CD4-positive, alpha-beta T cell treated with Interleukin-2 at 100 ng/mL for 4 hours (primary cell): ENCODE measurements around the gene TBX2.
"Not testable (repeated sequence)": the region's sequence is repeated elsewhere in the genome, so short reads cannot be mapped to it uniquely, and the experiment has no call there.

ENCODE experiments used
- DNase-seq: peaks from one replicate; pipeline ENCODE4 v3.0.0-alpha.2; 2020; ENCODE audit warnings: low spot score

The TBX2 gene

DNA sequence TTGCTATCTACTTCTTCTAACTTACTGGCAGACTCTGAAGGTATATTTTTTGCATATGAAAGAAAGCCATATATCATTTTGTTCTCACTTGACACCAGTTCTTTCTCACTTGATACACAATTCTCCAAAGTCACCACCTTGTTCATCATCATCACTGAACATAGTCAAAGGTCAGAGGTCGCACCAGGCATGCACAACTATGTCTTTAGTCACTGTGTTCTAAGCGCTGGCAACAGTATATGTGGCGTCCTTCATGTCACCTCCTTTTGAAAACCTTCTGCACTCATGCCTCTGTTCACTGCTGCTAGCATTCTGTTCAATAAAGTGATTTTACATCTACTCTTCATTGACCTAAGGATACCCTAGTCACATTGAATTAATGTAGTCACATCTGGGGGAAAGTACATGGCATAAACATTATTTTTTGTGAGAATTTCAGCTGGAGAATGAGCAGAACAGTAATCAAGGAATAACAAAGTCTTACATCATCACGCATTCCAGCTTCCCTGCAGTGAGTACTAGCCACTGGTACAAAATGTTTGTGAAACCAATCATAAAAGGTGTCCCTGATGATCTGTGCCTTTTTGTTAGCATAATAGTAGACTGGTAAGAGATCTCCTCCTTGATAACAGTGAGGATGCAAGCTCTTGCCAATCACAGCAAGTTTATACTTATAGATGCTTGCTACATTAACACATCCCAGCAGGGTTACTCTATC lies 32.1 kb downstream of the TBX2 start:
- DNase-seq = no peak

DNA sequence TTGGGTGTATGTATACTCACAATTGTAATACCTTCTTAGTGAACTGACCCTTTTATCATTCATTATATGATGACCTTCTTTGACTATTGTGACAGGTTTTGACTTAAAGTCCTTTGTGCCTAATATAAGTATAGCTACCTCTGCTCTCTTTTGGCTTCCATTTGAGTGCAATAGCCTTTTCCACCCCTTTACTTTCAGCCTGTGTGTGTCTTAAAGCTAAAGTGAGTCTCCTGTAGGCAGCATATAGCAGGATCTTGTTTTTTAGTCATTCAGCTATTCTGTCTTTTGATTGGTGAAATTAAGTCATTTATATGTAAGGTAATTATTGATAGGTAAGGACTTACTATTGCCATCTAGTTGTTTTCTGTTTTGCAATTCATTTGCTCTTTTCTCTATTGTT lies 36.6 kb downstream of the TBX2 start:
- DNase-seq = no peak

GRCh38 chr17:61436995-61437704 lies 37.5 kb downstream of the TBX2 start:
- no peak for DNase-seq

- no peak for DNase-seq
Observed at GRCh38 chr17:61440697-61441096, 41.1 kb downstream of the TBX2 start.

DNA sequence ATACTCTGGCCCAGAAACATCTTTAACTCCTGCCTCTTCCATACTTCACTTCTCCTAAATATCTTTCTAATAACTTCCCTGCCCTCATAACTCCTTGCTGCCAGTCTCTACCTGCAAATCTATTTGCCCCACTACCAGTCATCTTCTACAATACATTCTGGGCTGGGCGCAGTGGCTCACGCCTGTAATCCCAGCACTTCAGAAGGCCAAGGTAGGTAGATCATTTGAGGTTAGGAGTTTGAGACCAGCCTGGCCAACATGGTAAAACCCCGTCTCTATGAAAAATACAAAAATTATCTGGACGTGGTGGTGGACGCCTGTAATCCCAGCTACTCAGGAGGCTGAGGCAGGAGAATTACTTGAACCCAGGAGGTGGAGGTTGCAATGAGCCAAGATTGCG lies 41.9 kb downstream of the TBX2 start:
- not testable (repeated sequence) for DNase-seq

GRCh38 chr17:61442136-61442775 lies 42.6 kb downstream of the TBX2 start:
- DNase-seq = no peak

GRCh38 chr17:61442878-61443474 lies 43.3 kb downstream of the TBX2 start:
- DNase-seq = no peak

- no peak for DNase-seq
Observed at GRCh38 chr17:61443475-61443882, 43.8 kb downstream of the TBX2 start.

DNA sequence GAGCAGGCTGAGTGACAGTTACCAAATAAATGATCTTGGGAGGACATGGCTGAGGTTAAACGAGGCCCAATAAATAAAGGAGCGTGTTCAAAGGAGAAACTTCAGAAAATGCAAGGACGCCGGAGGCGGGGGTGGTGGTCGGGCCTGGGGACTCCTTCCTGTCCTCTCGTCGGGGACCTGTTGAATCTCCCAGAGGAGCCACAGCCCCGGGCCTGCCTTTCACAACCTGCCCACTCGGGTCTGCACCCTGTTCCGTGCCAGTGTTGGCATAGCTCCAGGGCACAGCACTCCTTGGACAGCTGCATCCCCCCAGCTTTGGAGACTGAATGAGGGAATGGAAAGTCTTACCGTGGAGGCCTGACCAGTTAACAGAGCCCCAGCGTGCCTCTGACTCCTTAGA lies 44.4 kb downstream of the TBX2 start:
- DNase-seq = no peak

DNA sequence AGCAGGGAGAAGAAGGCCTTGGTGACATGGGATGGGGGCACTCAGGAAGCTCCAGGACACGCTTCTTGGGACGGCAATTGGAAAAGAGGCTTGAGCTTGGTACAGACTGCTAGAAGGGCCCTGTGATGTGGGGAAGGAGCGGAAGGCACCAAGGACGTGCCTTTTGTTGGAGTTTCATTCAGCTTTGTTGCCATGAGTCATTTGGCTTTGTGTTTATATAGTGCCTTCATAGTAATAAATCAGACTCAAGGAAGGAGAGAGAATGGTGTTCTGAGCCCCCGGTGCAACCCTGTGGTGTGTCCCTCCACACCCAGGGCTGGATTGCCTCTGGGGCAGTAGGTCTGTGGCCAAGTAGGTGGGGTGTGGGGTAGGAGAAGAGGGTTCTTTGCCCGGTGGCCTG lies 45.2 kb downstream of the TBX2 start:
- no peak for DNase-seq

GRCh38 chr17:61447358-61447757 lies 47.7 kb downstream of the TBX2 start:
- no peak for DNase-seq

- DNase-seq = no peak
Observed at GRCh38 chr17:61448042-61448441, 48.4 kb downstream of the TBX2 start.

- DNase-seq = not testable (repeated sequence)
Observed at GRCh38 chr17:61449140-61449539, 49.5 kb downstream of the TBX2 start.

DNA sequence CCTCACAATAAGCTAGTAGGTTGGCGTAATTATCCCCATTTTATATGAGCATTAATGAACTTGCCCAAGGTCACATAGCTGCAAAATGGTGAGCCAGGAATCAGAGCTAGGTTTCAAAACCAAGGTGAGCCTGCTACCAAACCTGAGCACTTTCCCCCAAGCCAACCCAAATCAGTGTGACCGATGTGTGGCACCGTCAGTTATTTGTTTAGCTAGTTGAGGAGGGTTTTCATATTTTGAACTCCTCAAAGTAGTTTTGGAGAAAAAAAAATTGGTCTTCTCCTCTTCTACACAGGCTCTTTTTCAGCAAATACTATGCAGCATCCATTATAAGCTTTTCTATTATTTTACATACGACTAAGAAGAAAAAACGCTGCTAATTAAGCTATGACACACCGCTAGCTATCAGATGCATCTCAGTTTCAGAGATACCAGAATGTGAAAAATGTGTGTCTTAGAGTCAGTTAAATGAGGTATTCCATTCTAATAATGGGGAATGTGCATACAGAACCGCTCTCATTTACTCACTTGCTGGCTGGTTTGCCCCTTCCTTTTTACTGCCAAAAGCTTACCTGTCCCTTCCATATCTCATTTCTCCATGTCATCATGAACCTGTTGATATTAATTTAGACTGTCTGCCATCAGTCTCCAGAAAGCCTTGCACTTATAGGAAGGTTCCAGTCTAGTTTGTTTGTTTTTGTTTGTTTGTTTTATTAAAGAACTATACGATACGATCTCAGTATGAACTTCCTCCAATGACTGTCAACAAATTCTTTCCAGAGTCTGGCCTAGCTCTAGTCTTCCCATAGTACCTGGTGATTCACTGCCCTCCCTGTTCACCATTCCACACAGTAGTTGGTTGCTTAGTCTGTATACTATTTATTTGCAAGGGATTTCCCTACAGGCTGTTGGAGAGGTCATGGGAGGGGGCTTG lies 50.3 kb downstream of the TBX2 start:
- no peak for DNase-seq

DNA sequence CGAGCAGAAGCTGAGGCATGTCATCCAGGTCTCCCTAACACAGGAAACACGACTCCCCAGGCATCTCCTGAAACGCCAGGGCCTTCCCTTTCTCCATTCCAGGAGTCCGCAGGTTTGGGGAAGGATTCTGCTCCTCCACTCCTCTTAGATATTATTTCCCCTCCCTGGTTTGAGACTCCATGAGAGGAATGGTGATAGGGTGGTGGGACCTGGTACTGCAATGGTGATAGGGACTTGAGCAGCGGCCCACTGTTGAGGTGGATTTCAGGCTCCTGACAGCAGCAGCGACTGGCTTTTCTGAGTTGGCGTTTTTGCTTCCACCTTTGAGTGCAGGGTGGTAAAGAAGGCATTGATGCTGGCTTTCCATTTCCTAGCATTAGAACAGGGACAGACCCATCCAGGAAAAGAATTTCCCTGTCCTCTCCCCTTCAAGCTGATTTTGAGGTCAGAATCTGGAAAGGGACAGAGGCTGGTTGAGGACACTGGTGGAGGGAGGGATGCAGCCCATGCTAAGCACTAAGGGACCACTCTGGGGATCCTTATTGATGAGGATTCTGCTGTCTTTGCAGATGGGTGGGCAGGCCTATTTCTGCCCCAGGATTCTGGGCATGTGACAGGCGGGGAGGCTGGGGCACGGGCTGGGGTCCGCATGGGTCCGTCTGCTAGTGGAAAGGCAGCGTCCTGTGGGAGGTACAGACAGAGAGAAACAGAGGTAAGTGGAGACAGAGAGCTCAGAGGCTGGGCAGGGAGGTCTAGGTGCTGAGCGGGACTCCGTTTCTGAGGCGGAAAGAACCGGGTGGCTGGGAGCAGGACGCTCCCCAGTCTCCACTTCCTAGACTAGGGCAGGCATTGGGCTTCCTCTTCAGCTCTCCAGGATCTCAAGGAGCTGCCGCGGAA lies 51.2 kb downstream of the TBX2 start:
- DNase-seq = no peak

- no peak for DNase-seq
Observed at GRCh38 chr17:61451538-61452300, 52.1 kb downstream of the TBX2 start.

GRCh38 chr17:61452301-61453290 lies 53.0 kb downstream of the TBX2 start, which contains the start of gene TBX4:
Gene TBX4, plus strand, starts transcription at chr17:61452422. Its CDS starts 4,069 bp downstream, at chr17:61456491.
- DNase-seq = no peak

- no peak for DNase-seq
Observed at GRCh38 chr17:61453566-61454380, 54.1 kb downstream of the TBX2 start.
